ENCODE data around the gene ELAVL4. TPM values are rescaled to one million over a fixed set of nuclear protein-coding genes. Genes with fewer than 3 reads are reported as not detected.
A peak's percentile ranks its signal among the peaks of the same experiment; 100 is the strongest.

Gene ELAVL4
- total RNA-seq, 1 experiment from 2014 or later: 0.50 TPM

- no peaks in the 10 kb centered on the region; the same call in 1 of the 2 replicates for H3K27me3 Mint-ChIP-seq (ENCODE audit: low read depth)
- no peaks in the 10 kb centered on the region for H3K4me1 Mint-ChIP-seq
- H3K36me3 Mint-ChIP-seq: no peaks in the 10 kb centered on the region
- H3K4me3 Mint-ChIP-seq: no peak overlapping the region
- CTCF ChIA-PET: no interaction called here
- ATAC-seq (no peak), DNase-seq (ENCODE audit: low spot score) (no peak)
- H3K27ac Mint-ChIP-seq: no peak overlapping the region
- TF ChIP-seq OVOL2 (CRISPR knock-in tag; IDR thresholded peaks at IDR 0.05; ENCODE audit: borderline replicate concordance): no peak
- TF ChIP-seq SMAD4 (CRISPR knock-in tag; IDR thresholded peaks at IDR 0.05): no peak
- no peak for TF ChIP-seq ETV6 (CRISPR knock-in tag; IDR thresholded peaks at IDR 0.05)
- TF ChIP-seq ATF3 (CRISPR knock-in tag; conservative IDR thresholded peaks at IDR 0.05): no peak
- TF ChIP-seq GRHL2 (CRISPR knock-in tag; IDR thresholded peaks at IDR 0.05; ENCODE audit: insufficient replicate concordance, severe bottlenecking): no peak
- no peak for TF ChIP-seq RELA (CRISPR knock-in tag; IDR thresholded peaks at IDR 0.05; ENCODE audit: borderline replicate concordance)
- TF ChIP-seq ZNF425 (CRISPR knock-in tag; conservative IDR thresholded peaks at IDR 0.05): no peak
- TF ChIP-seq, protein P1, sequence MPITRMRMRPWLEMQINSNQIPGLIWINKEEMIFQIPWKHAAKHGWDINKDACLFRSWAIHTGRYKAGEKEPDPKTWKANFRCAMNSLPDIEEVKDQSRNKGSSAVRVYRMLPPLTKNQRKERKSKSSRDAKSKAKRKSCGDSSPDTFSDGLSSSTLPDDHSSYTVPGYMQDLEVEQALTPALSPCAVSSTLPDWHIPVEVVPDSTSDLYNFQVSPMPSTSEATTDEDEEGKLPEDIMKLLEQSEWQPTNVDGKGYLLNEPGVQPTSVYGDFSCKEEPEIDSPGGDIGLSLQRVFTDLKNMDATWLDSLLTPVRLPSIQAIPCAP (CRISPR knock-in tag; IDR thresholded peaks at IDR 0.05): no peak
- TF ChIP-seq ZNF671 (CRISPR knock-in tag; IDR thresholded peaks at IDR 0.05): no peak
- no peaks in the 10 kb centered on the region for H3K9me3 Mint-ChIP-seq
- POLR2A ChIA-PET: interaction anchor here (0.7 kb wide), 1 partner anchor 55 kb away, joined by 3 read pairs; no protein-coding TSS in a partner anchor
Observed at GRCh38 chr1:50213505-50213904, 104.8 kb downstream of the ELAVL4 start.

- Mint-ChIP-seq H3K9me3 (no peaks in the 10 kb centered on the region), H3K27me3 (ENCODE audit: low read depth) (no peaks in the 10 kb centered on the region; the same call in 1 of the 2 replicates), H3K4me3 (no peak overlapping the region), H3K36me3 (no peaks in the 10 kb centered on the region), H3K4me1 (no peaks in the 10 kb centered on the region), H3K27ac (no peak overlapping the region)
- peak; percentile 50; the same call in 1 of the 2 replicates for ATAC-seq
- TF ChIP-seq MAX (CRISPR knock-in tag; IDR thresholded peaks at IDR 0.05): no peak
- no peak for TF ChIP-seq PRRX2 (CRISPR knock-in tag; IDR thresholded peaks at IDR 0.05)
- TF ChIP-seq AR (CRISPR knock-in tag; IDR thresholded peaks at IDR 0.05): no peak
- TF ChIP-seq GABPB1 (CRISPR knock-in tag; IDR thresholded peaks at IDR 0.05): peak; percentile 65
- no peak for DNase-seq (ENCODE audit: low spot score)
- CTCF ChIA-PET: interaction anchor here (1.3 kb wide), 1 partner anchor 134 kb away, joined by 3 read pairs; no protein-coding TSS in a partner anchor
- POLR2A ChIA-PET: no interaction called here
Observed at GRCh38 chr1:50214717-50215116, 106.0 kb downstream of the ELAVL4 start.

DNA sequence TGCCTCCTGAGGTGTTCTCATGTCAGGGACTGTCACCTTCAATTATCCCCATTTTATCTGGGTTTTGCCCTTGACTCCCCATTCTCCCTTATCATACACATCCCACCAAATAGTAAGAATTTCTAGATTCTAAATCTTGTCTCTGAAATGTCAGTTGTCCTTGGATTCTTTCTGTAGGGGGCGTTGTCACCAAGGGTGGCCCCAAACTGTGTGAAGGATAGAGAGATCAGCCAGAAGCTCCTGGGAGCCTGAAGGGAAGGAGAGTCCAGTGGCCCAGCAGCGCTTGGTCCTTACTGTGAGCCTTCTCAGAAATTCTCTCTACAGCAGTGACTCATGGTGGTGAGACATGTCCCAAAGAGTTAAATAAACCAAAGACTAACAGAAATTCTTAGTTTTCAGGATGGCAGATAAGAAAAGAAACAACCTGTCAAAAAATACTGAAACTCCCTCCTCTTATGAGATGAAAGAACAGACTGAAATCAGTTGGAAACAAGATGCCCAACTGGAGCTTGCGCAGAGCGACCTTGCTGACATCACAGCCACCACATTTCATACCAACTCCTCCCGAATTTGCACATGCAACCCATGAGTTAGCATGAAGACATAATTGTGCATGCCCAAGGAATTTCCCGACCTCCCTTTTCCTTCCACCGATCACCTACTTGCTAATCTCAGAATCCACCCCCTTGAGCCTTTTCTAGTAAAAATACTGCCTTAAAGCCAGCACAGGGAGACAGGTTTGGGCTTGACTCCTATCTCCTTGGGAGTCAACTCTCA, 109.8 kb downstream of the ELAVL4 start:
- Mint-ChIP-seq H3K27me3 (ENCODE audit: low read depth) (no peaks in the 10 kb centered on the region; the same call in 1 of the 2 replicates), H3K4me3 (no peak overlapping the region), H3K27ac (no peak overlapping the region), H3K4me1 (no peaks in the 10 kb centered on the region), H3K9me3 (peaks cover 3% of the 10 kb centered on the region), H3K36me3 (no peaks in the 10 kb centered on the region)
- ATAC-seq (peak; percentile 56; the same call in 1 of the 2 replicates), DNase-seq (ENCODE audit: low spot score) (no peak)
- ChIA-PET CTCF (interaction anchor here (1.0 to 1.2 kb wide), 4 partner anchors 53 to 130 kb away, joined by 3 to 4 read pairs (median 3); no protein-coding TSS in a partner anchor), POLR2A (no interaction called here)
- no peak for TF ChIP-seq ZNF671 (CRISPR knock-in tag; IDR thresholded peaks at IDR 0.05)
- no peak for TF ChIP-seq RELA (CRISPR knock-in tag; IDR thresholded peaks at IDR 0.05; ENCODE audit: borderline replicate concordance)
- TF ChIP-seq, protein P2, sequence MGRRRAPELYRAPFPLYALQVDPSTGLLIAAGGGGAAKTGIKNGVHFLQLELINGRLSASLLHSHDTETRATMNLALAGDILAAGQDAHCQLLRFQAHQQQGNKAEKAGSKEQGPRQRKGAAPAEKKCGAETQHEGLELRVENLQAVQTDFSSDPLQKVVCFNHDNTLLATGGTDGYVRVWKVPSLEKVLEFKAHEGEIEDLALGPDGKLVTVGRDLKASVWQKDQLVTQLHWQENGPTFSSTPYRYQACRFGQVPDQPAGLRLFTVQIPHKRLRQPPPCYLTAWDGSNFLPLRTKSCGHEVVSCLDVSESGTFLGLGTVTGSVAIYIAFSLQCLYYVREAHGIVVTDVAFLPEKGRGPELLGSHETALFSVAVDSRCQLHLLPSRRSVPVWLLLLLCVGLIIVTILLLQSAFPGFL (CRISPR knock-in tag; IDR thresholded peaks at IDR 0.05; ENCODE audit: borderline replicate concordance): no peak
- no peak for TF ChIP-seq NR1H2 (CRISPR knock-in tag; IDR thresholded peaks at IDR 0.05)
- TF ChIP-seq, protein P3, sequence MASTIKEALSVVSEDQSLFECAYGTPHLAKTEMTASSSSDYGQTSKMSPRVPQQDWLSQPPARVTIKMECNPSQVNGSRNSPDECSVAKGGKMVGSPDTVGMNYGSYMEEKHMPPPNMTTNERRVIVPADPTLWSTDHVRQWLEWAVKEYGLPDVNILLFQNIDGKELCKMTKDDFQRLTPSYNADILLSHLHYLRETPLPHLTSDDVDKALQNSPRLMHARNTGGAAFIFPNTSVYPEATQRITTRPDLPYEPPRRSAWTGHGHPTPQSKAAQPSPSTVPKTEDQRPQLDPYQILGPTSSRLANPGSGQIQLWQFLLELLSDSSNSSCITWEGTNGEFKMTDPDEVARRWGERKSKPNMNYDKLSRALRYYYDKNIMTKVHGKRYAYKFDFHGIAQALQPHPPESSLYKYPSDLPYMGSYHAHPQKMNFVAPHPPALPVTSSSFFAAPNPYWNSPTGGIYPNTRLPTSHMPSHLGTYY (CRISPR knock-in tag; IDR thresholded peaks at IDR 0.05): no peak
- TF ChIP-seq, protein P4, sequence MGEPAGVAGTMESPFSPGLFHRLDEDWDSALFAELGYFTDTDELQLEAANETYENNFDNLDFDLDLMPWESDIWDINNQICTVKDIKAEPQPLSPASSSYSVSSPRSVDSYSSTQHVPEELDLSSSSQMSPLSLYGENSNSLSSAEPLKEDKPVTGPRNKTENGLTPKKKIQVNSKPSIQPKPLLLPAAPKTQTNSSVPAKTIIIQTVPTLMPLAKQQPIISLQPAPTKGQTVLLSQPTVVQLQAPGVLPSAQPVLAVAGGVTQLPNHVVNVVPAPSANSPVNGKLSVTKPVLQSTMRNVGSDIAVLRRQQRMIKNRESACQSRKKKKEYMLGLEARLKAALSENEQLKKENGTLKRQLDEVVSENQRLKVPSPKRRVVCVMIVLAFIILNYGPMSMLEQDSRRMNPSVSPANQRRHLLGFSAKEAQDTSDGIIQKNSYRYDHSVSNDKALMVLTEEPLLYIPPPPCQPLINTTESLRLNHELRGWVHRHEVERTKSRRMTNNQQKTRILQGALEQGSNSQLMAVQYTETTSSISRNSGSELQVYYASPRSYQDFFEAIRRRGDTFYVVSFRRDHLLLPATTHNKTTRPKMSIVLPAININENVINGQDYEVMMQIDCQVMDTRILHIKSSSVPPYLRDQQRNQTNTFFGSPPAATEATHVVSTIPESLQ (CRISPR knock-in tag; IDR thresholded peaks at IDR 0.05): no peak
- TF ChIP-seq, protein P5, sequence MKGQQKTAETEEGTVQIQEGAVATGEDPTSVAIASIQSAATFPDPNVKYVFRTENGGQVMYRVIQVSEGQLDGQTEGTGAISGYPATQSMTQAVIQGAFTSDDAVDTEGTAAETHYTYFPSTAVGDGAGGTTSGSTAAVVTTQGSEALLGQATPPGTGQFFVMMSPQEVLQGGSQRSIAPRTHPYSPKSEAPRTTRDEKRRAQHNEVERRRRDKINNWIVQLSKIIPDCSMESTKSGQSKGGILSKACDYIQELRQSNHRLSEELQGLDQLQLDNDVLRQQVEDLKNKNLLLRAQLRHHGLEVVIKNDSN (CRISPR knock-in tag; IDR thresholded peaks at IDR 0.05): no peak
